ENCODE data around the gene FLOT2.
"Not testable (repeated sequence)": the region's sequence is repeated elsewhere in the genome, so short reads cannot be mapped to it uniquely, and the experiment has no call there.

Gene FLOT2

DNA sequence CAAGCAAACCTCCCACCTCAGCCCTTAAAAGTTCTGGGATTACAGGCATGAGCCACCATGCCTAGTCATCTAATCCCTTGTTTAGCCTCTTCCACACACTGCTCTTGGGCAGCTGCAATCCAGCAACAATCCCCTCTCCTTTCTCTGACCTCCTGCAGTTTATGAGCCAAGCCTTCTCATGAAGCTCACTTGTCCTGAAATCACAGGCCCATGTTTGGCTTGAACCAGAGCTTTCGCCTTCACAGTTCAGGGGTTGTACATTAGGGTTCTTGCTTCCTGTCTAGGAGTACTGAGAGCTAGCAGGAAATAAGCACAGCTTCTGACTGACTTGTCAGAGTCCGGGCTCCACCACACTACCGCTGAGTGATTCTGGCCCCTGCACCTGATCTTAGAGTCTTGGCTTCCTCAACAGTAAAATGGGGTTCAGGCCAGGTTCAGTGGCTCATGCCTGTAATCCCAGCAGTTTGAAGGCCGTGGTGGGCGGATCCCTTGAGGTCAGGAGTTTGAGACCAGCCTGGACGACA is 26.4 kb downstream of the FLOT2 start:
- peak; percentile 39 for DNase-seq

DNA sequence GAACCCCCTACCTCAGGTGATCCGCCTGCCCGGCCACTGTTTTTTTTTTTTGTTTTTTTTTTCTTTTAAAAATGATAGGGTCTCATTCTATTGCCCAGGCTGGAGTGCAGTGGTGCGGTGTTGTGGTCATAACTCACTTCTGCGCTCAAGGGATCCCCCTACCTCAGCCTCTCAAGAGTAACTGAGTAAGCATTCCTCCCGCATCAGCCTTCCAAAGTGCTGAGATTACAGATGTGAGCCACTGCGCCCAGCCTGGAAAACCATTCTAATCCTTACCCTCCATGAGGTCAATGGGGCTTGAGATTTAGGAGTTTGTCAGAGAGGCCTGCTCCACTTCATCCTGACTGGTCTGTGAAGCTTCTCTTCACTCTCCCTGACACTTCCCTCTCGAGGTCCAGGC is 30.3 kb downstream of the FLOT2 start:
- DNase-seq: no peak

DNA sequence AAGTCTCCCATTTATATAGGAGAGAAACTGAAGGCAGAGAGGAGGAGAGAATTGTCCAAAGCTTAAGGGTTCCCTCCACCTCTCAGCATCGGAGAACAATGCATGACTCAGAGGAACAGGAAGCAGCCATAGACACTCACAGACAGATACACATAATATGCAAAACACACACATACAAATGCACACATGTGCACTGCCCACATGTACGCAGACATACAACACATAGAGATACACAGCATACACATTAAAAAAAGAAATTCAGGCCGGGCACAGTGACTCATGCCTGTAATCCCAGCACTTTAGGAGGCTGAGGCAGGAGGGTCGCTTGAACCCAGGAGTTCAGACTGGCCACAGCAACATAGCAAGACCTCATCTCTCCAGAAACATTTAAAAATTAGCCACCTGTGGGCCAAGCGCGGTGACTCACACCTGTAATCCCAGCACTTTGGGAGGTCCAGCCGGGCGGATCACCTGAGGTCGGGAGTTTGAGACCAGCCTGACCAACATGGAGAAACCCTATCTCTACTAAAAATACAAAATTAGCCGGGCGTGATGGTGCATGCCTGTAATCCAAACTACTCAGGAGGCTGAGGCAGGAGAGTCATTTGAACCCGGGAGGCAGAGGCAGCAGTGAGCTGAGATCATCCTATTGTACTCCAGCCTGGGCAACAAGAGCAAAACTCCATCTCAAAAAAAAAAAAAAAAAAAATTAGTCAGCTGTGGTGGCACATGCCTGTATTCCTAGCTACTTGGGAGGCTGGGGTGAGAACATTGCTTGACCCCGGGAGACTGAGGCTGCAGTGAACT is 31.4 kb downstream of the FLOT2 start:
- no peak for DNase-seq

DNA sequence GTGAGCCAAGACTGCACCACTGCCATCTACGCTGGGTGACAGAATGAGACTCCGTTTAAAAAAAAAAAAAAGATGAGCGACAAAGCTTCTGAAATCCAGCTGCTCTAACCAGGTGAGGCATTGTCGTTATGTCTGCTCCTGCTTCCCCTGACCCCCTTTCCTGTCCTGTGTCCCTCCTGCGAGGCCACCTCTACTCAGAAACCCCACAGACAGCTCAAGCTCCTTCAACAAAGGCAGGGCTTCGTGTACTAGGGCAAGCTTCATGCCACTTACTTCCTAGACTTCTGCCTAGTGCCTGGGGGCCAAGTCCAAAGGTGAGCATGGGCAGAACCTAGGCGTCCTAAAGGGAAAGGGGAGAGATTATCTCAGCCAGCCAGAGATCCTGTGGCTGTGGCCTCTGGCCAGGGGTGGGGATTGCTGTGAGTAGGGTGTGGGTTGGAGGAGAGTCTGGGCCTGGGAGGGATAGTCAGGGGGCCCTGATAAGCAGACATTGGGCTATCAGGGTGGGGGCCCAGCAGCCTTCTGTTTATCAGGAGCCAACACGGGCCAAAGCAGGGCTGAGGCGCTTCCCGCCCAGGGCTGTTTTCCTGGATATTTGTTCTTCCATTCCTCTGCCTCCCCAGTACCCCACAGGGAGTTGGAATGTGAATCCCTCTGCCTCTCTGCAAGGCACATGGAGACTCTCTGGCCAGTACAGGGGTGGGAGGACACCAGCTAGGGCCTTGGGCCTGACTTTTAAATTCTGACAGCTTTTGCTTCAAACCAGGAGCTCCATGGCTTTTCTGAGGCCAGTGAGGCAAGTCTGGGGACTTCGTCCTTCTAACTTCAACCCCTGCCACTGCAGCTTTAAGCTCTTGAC is 32.3 kb downstream of the FLOT2 start:
- DNase-seq: no peak

DNA sequence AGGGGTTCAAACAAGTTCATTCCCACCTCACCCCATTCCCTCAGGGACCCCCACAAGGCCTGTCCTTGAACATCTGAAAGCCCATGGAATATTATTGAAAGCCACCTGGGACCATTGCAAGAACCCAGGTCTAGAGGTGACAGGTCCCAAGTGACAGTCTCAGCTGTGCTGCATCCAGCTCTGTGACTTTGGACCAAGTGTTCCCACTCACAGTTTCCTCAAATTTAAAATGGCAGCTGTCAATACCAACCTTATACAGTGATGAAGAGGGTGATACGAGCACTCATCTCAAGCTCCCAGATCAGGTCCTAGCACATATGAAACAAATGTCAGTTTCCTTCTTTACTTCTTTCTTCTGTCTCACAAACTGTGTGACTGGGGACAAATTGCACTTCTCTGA is 33.6 kb downstream of the FLOT2 start:
- no peak for DNase-seq

DNA sequence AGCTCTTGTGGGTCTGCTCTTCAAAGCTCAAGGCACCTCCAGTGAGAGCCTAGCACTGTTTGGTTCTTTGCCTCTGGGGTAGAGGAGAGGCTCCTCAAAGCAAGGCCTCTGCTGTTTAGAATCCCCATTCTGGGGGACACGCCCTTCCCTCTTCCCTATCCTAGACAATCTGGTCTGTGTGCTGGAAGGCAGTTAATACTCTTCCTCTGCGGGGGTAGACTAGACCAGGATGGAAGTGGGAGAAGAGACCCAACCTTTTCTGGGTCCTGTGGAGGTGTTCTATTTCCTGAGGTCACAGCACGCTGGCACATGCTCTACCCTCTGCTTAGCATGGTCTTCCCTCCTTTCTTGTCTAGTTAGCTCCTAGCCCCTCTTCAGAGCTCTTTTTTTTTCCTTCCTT is 35.0 kb downstream of the FLOT2 start:
- no peak for DNase-seq

DNA sequence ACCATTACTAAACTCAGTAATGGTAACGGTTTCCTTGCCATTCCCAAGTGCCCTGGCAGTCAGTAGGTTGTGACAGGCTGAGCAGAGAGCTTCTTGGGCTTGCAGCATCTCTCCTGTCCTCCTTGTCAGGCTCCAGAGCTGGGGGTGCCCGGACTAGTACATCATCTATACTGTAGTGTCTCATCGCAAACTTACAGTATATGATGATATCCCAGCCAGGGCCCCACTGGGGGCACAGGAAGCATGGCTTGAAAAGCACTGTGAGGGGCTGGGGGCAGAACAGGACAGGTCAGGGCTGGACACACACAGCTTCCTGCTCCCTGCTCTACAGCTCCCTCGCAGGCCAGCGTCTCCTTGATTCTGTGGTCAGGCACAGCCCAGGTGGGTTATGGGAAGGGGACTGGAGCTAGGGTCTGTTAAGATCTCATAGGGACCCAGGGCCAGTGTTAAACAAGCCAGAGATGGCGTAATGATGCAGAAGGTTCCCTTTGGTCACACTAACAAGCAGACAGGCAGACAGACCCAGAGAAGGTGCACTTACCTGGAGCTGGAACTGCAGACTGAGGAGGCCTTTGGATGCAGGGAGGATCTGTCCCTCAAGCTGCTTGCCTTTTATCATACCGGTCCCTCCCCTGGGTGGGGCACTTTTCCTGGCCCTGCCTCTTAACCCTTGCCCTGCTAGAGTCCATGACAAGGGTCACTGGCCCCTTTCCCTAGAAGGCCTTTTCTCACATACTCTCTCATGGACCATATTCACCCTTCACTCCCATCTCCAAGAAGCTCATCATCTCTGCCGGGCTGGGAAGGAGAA is 35.9 kb downstream of the FLOT2 start:
- no peak for DNase-seq

DNA sequence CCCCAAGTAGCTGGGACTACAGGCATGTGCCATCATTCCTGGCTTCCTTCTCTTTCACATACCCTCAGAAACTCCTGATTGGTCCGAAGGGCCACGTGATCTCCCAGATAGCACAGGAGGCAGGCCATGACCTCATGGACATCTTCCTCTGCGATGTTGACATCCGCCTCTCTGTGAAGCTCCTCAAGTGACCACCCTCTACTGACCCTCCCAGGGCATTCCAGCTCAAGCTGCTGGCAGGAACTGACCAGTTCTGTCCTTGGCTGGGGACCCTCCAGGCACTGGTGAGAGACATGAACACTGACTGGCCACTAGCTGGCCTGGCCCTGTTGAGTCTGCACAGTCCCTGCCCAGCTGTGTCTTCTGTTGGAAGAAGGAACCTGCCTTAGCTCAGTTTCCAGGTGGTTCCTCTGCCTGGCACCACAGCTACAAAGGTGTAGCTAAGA is 37.1 kb downstream of the FLOT2 start:
- no peak for DNase-seq

DNA sequence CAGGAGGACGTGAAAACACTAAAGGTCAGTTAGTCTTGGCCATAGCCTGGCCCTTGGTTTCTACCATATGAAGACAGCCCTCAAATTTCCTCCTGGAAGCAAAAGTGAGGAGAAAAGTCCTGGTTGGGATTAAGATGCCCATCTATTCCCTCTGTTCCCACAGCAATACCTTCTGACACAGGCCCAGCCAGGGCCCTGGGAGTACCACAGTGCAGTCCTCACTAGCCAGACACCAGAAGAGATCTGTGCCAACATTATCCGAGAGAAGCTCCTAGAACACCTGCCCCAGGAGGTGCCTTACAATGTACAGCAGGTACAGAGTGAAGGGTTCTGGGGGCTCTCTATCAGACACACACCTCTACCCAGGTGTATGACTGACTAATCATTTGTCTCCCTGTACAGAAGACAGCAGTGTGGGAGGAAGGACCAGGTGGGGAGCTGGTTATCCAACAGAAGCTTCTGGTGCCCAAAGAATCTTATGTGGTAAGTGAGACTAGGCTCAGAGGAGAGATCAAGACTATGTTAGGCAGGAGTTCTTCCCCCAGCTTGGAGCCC is 38.7 kb downstream of the FLOT2 start:
- DNase-seq: no peak

DNA sequence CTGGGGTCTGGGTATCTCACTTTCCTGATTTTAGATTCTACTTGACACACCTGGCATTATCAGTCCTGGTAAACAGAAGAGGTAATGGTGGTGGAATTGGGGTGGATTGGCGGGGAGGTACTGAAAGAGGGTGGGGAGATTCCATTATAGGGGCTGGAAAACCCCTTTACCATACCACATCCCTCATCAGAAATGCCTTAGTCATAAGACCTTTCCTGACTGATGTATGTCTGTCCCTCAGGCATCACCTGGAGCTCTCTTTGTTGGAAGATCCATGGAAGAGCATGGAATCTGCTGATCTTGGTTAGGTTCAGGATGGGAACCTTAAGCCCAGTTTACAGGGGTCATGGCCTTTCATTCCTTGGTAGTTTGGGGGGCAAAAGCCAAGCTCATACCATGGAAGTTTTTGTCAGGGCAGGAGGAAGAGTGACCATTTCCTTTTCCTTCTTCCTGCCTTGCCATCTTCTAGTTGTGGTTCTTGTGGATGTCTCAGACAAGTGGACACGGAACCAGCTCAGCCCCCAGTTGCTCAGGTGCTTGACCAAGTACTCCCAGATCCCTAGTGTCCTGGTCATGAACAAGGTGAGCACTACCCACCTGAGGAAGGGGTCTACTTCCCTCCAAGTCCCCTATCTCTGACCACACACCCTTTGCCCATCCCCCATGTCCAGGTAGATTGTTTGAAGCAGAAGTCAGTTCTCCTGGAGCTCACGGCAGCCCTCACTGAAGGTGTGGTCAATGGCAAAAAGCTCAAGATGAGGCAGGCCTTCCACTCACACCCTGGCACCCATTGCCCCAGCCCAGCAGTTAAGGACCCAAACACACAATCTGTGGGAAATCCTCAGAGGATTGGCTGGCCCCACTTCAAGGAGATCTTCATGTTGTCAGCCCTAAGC is 39.4 kb downstream of the FLOT2 start:
- no peak for DNase-seq

DNA sequence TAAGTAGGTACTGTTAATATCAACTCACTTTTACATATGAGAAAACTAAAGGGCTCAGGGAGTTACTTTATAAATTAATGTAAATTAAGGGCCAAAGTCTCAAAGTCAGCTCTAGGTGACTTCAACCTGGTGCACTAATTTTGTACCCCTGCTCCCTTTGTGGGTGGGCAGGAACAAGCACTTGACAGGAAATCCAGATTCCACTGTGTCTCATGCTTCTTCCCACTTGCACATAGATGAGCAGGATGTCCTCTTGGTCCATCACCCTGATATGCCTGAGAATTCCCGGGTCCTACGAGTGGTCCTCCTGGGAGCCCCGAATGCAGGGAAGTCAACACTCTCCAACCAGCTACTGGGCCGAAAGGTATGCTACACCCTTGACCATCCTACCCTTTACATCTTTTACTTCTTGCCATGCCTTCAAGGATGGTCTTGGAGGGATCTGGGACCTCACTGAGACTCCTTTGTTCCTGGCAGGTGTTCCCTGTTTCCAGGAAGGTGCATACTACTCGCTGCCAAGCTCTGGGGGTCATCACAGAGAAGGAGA is 41.4 kb downstream of the FLOT2 start:
- DNase-seq: no peak

DNA sequence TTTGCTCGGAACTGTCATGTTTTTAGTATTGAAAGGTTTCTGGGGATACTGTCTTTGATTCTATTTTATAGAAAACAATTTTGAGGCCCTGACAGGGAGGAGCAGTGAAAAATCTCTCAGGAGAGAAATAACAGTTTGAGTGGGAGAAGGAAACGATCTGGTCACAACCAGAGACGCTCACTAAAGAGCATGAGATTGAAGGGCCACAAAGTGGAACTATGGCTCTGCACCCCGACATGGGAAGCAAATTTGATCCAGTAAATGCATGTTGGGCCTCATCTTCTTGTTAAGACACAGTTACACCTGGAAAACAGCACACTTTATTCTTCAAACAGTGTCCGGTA is 42.2 kb downstream of the FLOT2 start:
- DNase-seq: no peak

DNA sequence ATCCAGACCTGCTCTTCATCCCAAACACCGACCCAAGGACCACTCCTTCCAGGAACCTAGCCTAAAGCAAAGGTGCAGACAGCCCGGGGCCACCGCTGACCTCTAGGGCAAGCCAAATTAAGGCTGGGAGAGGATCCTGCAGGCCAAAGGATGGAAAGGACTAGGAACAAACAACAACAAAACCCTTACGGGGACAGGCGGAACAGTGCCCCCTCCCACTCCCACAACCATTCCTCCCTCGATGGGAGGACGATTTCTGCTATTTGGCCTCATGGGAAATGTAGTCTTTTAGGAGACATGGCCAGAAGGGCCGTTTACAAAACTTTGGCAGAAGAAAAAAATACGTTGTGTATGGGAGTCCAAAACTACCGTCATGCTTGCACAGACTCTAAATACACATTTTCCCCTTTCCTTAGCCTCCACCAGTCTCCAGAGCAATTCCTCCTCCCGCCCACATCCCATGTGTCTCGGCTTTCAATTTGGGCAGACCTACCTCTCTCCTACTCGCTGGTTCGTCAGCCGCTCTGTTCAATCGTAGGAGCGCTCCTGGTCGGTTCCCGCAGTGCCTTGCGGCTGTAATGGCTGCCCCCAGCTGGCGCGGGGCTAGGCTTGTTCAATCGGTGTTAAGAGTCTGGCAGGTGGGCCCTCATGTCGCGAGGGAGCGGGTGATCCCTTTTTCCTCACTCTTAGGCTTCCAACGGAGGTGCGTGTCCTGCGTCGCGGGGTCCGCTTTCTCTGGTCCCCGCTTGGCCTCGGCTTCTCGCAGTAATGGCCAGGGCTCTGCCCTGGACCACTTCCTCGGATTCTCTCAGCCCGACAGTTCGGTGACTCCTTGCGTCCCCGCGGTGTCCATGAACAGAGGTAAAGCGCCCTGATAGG is 42.8 kb downstream of the FLOT2 start, which contains the start of gene ERAL1:
Gene ERAL1, plus strand, starts transcription at position 560 of the 879 bp plus-strand sequence. Its CDS starts 19 bp downstream, at position 579.
- peak; percentile 83 for DNase-seq

DNA sequence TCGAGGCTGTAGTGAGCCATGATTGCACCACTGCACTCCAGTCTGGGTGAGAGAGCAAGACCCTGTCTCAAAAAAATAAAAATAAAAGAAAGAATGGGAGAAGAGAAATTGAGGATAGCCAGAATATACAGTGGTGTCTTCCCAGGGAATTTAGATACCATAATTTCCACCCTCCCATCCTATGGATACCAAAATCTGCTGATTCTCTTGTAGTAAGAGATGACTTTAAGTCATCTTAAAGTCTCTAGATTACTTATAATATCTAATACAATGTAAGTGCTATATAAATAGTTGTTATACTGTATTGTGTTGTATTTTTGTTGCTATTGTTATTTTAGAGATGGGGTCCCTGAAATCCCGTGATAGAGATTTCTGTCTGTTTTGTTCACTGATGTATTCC is 44.2 kb downstream of the FLOT2 start:
- DNase-seq: no peak

DNA sequence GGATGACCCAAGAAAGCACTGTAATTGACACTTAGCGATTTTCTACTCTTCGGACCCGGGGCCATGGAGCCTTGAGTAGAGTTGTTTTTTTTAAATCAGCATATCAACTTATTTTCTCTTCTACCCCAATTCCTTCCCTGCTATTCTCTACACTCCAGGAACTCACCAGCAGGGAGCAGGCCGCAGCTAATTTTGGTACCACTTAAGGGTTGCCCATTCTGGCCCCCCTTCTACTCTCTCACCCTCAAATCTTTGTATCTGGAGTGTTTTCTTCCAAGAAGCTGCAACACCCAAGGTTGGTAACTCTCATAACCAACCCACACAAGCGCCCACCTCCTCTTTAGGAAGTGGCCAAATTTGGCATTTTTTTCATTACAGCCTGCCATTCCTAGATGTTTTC is 48.3 kb downstream of the FLOT2 start:
- no peak for DNase-seq

DNA sequence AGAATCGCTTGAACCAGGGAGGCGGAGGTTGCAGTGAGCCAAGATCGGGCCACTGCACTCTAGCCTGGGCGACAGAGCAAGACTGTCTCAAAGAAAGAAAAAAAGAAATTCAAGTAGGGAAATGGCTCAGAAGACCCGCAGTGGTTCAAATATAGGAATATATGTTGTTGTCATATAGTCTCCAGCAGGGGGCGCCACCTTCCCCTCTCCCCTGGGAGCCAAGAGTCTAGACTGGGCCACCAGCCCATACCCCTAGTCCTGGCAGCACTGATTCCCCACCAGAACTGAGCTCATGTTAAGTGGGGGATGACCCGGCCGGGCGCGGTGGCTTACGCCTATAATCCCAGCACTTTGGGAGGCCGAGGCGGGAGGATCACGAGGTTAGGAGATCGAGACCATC is 48.9 kb downstream of the FLOT2 start:
- peak; percentile 63 for DNase-seq

DNA sequence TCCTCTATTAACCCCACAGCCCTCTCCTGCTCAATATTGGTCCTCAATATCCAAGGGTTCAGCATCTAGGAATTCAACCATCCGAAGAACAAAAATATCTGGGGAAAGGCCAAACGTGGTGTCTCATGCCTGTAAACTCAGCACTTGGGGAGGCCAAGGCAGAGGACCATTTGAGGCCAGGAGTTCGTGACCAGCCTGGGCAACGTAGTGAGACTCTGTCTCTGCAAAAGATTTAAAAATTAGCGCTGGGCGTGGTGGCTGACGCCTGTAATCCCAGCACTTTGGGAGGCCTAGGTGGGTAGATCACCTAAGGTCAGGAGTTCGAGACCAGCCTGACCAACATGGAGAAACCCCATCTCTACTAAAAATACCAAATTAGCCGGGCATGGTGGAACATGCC is 50.8 kb downstream of the FLOT2 start:
- not testable (repeated sequence) for DNase-seq

DNA sequence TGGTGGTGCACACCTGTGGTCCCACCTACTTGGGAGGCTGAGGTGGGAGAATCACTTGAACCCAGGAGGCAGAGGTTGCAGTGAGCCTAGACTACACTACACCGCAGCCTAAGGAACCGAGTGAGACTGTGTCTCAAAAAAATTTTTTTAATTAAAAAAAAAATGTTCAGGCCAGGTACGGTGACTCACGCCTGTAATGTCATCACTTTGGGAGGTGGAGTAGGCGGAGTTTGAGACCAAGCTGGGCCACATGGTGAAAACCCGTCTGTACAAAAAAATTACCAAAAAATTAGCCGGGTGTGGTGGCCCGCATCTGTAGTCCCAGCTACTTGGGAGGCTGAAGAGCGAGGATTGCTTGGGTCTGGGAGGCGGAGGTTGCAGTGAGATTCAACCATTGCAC is 51.3 kb downstream of the FLOT2 start:
- no peak for DNase-seq

DNA sequence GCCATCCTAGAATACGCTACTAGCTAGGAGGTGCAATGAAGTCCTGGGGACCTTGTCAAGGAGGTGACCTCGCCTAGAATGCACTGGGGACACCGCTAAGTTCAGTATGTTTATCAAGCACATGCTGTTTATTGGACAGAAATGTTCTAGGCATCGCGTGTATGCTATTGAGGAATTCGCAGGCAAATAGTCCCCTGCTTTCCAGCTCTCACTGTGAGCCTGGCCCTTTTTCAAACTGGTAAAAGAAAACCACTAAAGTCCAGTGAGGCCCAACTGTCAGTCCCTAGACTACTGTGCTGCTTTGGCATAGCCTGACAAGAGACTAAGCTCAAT is 53.8 kb downstream of the FLOT2 start:
- no peak for DNase-seq

DNA sequence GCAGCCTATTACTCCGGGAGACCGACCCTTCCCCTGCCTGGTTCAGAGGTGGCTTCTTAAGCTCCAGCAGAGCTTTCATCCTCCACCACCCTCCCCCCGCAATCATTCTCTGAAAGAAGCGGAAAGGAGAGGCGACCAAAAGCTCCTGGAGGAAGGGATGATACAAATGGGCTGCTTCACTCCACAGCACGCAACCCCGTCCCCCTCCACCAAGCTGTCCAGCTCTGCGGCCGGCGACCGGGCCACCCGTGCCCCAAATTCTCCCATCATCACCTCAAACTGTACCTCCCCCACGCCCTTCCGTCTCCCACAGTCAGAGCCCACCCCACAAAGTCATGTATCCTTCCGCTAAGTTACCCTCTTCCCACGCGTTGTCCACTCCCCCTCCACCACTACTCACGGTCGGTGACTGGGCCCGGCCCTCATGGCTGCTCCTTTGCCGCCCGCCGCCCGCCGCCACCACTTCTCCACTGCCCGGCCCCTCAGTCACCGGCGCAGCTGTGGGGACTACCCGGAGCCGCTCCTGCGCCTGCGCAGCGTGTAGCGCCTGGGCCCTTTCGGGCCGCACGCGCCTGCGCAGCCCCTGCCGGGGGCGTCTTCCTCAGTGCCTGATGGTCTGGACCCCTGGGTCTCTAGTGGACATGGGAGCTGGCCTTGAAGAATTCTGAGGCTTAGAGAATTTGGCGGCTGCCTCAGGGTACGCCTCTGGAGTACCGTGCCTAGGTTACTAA is 55.1 kb downstream of the FLOT2 start, which contains the start of gene FAM222B:
Gene FAM222B, minus strand, starts transcription at position 509 of the 731 bp plus-strand sequence. CDS start 76,123 bp downstream, outside the sequence.
- DNase-seq: peak; percentile 90

All from CD4-positive, alpha-beta T cell treated with Interleukin-12 subunit alpha and Interleukin-12 subunit beta, for 1 hour (primary cell).